ENCODE data around the gene TRIM17.

Gene TRIM17

DNA sequence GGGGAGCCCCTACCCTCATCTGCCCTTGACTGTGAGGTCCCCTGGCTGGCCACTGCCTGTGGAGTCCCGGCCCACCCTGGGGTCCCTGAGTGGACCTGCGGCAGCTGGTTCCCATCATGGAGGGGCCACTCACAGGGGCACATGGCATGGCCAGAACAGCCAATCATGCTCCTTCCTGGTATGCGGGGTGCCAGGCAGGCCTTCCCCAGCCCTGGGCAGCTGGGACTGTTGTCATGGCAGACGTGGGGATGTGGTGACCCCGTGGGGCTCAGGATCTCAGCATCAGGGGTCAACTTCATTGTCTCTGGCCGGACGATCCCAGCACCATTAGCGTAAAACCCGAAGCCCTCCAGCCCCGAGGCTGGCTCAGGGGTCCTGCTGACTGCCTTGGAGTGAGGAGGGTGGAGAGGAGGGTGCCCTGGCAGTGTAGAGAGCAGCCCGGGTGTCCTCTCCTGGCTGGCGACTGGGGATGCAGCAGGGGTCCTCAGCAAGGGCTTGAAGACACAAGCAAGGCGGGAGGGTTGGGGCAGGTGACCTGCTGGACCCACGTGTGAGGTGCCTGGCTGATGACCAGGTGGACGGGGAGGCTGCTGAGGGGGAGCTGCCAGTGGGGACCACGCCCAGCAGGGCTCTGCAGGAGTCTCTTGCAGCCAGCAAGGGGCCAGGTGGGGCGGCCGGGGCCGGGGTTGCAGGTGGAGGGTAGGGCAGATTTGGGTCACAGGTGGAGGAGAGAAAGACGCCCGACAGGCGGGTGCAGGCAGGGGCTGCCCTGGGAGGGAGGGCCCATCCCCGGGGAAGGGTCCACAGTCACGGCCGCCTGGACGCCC is 55.1 kb downstream of the TRIM17 start:
- no peak overlapping the region for H2AFZ ChIP-seq (ENCODE audit: low read depth)
- H3K9ac ChIP-seq, result no peak overlapping the region
- H3K4me1 ChIP-seq (ENCODE audit: low read depth, poor library complexity, severe bottlenecking), result no peaks in the 10 kb centered on the region
- no peak overlapping the region for H3K4me2 ChIP-seq
- H3K27me3 ChIP-seq (ENCODE audit: insufficient read depth, low read depth), result no peaks in the 10 kb centered on the region; the same call in 1 of the 2 replicates
- H4K20me1 ChIP-seq (ENCODE audit: insufficient read depth), result no peaks in the 10 kb centered on the region
- H3K36me3 ChIP-seq (ENCODE audit: insufficient read depth), result no peaks in the 10 kb centered on the region
- H3K79me2 ChIP-seq (ENCODE audit: insufficient read depth, low read depth), result no peaks in the 10 kb centered on the region
- no peak overlapping the region for H3K27ac ChIP-seq
- H3K4me3 ChIP-seq (IDR thresholded peaks at IDR 0.05; ENCODE audit: insufficient read depth, low read depth, low read length), result no peak overlapping the region
- no peak for TF ChIP-seq CTCF (conservative IDR thresholded peaks at IDR 0.05; ENCODE audit: low read depth, low read length)

DNA sequence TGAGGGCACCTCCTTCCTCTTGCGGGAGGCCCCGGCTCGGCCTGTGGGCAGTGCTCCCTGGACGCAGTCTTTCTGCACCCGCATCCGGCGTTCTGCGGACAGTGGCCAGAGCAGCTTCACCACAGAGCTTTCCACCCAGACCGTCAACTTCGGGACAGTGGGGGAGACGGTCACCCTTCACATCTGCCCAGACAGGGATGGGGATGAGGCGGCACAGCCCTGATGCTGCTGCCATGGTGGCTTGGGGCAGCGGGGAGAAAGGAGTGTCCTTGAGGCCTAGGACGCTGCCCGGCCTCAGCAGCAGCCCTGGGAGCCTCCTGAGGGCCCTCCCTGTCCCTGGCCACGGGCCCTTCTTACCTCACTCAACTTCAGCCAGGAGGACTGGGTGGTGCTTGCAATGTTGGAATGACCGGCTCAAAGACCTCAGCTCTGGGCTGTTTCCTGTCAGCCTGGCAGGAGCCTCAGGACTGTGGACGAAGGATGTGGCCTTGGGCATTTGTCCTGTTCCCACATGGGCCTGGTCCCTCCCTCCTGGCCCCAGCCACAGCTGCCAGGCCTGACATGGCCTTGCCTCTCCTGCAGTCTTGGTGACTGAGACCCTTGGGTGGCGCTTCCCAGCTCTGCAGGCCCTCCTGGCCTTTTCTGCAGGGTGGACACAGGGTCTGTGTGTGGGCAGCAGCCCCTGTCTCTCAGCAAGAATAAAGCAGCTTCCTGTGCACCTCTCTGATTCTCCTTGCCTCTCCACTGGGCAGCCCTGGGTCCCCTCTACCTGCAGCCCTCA is 55.9 kb downstream of the TRIM17 start:
- Histone ChIP-seq H3K27ac (no peak overlapping the region), H3K79me2 (ENCODE audit: insufficient read depth, low read depth) (no peaks in the 10 kb centered on the region), H3K4me3 (IDR thresholded peaks at IDR 0.05; ENCODE audit: insufficient read depth, low read depth, low read length) (no peak overlapping the region), H3K4me2 (no peak overlapping the region), H4K20me1 (ENCODE audit: insufficient read depth) (no peaks in the 10 kb centered on the region), H3K36me3 (ENCODE audit: insufficient read depth) (no peaks in the 10 kb centered on the region), H3K27me3 (ENCODE audit: insufficient read depth, low read depth) (no peaks in the 10 kb centered on the region; the same call in 1 of the 2 replicates), H2AFZ (ENCODE audit: low read depth) (no peak overlapping the region), H3K9ac (no peak overlapping the region), H3K4me1 (ENCODE audit: low read depth, poor library complexity, severe bottlenecking) (no peaks in the 10 kb centered on the region)
- TF ChIP-seq CTCF (conservative IDR thresholded peaks at IDR 0.05; ENCODE audit: low read depth, low read length), result no peak

- Histone ChIP-seq H3K36me3 (ENCODE audit: insufficient read depth) (no peaks in the 10 kb centered on the region), H3K4me1 (ENCODE audit: low read depth, poor library complexity, severe bottlenecking) (no peaks in the 10 kb centered on the region), H3K27ac (no peak overlapping the region), H3K27me3 (ENCODE audit: insufficient read depth, low read depth) (no peaks in the 10 kb centered on the region), H3K9ac (no peak overlapping the region), H4K20me1 (ENCODE audit: insufficient read depth) (no peaks in the 10 kb centered on the region), H2AFZ (ENCODE audit: low read depth) (no peak overlapping the region), H3K4me2 (no peak overlapping the region), H3K4me3 (IDR thresholded peaks at IDR 0.05; ENCODE audit: insufficient read depth, low read depth, low read length) (no peak overlapping the region), H3K79me2 (ENCODE audit: insufficient read depth, low read depth) (no peaks in the 10 kb centered on the region)
- no peak for TF ChIP-seq CTCF (conservative IDR thresholded peaks at IDR 0.05; ENCODE audit: low read depth, low read length)
Measured at GRCh38 chr1:228359613-228360532, 56.8 kb downstream of the TRIM17 start.

Data from KMS-11 (cell line).